ENCODE data around the gene SULT1A1. TPM values are rescaled to one million over a fixed set of nuclear protein-coding genes. Genes with fewer than 3 reads are reported as not detected.
"Not testable (repeated sequence)": the region's sequence is repeated elsewhere in the genome, so short reads cannot be mapped to it uniquely, and the experiment has no call there.

SULT1A1 gene
- total RNA-seq, 2 donors from 2014 or later = 8.2 to 15.6 TPM

DNA sequence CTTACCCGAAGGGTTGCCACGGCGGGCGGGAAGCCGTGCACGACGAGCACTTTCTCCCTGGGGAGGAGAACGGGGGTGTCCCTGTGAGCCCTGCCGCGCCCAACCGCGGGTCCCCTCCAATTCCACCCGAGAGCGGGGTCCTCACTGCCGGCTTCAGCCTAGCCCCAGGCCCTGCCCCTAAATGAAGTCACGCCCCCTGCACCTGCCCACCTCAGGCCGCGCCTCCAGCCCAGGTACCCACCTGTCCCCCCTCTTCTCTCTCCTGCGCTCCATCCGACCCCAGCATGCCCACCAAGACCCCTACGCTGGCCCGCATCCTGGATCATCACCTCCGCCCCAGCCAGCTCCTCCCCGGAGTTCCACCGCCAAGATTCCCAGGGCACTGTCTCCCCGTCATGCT lies 4.1 kb upstream of the SULT1A1 start:
- not testable (repeated sequence) for DNase-seq (ENCODE audit: low spot score in 2 of 2); H3K36me3 Mint-ChIP-seq; H3K27ac Mint-ChIP-seq; H3K9me3 Mint-ChIP-seq
- ATAC-seq = peak in 1 of 2 donors; percentile 5

DNA sequence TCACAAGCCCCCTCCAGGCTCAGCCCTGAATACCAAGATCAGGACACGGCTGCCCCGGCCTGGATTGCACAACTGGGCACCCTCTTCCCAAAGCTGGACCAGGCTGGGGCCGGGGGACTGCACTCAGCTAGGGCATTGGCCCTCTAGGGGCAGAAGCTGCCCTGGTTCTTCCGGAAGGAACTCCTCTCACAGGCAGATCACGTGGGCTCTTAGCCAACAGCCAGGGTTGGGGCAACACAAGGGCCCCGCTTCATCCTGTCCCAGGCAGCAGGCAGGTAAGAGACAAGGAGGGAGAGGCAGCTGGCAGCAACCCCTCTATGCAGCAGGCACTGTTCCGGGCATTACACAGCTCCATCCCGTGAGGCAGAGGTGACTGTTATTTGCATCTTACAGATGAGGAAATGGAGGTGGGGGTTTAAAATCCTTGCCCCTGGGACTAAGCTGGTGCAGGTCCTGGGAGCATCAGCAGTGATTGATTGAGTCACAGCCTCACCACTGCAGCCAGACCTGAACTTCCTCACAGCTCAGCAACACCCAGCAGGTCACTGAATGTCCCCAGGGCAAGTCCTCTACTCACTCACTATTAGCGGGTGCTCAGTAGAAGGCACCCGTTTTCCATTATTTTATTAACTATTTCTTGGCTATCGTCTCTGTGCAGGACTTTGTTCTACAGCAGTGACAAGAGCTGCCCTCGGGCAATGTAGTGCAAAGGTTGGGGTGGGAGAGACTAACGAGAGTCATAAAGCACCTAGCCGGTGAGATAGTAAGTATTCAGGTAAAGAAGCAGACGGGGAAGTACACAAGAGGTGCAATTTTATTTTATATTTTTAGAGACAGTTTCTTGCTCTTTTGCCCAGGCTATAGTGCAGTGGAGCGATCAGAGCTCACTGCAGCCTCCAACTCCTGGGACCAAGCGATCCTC lies 2.8 kb upstream of the SULT1A1 start:
- H3K36me3 Mint-ChIP-seq; H3K27ac Mint-ChIP-seq; DNase-seq (ENCODE audit: low spot score in 2 of 2); H3K9me3 Mint-ChIP-seq: not testable (repeated sequence)
- ATAC-seq = peak; percentile 89 to 91

DNA sequence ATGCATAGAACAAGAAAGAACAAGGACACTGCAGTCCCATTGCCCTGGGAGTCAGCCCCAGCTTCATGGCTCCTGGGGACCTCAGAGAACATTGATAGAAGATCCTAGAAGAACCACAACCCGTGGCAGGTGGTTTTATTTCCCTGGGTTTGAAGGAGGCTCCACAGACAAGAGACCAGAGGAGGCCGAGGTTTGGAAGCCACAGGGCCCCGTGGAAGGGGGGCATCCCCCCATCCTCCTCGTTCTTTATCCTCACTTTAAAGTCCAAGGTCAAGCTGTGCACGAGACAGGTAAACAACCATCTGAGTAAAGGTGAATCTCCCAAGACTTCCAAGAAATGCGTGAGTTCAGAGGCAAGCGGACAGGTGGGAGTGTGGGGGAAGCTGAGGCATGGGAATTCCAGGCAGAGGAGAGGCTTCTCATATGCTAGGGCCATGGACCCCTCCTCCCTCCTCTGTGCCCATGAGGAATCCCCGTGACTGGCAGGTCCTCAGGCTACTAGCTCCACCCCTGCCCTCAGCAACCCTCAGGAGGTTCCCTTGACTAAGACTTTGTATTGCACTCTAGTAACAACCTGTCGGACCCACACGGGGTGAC lies 849 bp upstream of the SULT1A1 start:
- H3K27ac Mint-ChIP-seq = peak overlapping the region; percentile 20 to 87
- ATAC-seq = no peak
- H3K36me3 Mint-ChIP-seq = no peaks in the 10 kb centered on the region
- H3K9me3 Mint-ChIP-seq = no peaks in the 10 kb centered on the region
- no peak for DNase-seq (ENCODE audit: low spot score in 2 of 2)

DNA sequence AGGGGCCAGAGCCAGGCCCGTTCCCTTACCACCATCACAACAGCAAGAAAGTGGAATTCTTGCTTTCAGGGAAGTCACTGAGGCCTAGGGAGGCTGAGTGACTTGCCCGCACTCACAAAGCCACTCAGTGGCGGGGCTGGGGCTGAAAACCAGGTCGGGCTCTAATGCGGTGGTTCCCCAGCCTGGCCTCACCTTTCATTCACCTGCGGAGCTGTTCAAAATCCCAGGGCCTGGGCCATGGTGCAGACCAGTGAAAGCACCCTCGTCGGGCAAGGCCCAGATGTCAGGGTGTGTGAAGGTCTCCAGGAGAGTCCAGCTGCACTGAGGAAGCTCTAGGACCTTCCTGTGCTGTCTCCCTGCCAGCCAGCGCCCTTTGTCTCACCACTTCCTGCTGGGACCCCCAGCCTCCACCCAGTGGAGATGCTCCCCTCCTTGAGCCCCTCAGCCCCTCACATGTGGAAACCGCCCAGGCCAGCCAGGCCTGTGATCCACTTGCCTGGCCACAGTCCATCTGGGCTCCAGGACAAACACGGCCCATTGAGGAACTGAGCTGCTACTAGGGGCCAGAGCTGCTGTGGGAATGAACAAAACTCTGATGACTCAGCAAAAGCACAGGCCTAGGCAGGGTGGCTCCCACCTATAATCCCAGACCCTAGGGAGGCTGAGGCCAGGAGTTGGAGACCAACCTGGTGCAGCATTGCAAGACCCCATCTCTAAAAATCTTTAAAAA lies 812 bp downstream of the SULT1A1 start:
- not testable (repeated sequence) for H3K9me3 Mint-ChIP-seq; ATAC-seq; DNase-seq (ENCODE audit: low spot score in 2 of 2); H3K36me3 Mint-ChIP-seq
- H3K27ac Mint-ChIP-seq = peak overlapping the region; percentile 20 to 69

DNA sequence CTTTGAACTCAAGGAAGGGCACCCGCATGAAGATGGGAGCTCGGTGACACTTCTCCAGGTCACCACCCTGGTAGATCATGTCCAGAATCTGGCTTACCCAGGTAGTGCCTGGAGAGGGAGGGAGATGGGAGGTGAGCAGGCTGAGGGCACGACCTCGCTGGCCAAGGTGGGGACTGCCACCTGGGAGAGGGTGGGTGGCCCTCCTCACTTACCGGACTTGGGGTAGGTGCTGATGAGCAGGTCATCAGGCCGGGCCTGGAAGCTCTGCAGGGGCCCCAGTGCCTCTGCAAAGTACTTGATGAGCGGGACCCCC lies 1.4 kb downstream of the SULT1A1 start:
- not testable (repeated sequence) for DNase-seq (ENCODE audit: low spot score in 2 of 2); H3K36me3 Mint-ChIP-seq; H3K9me3 Mint-ChIP-seq; H3K27ac Mint-ChIP-seq; ATAC-seq

DNA sequence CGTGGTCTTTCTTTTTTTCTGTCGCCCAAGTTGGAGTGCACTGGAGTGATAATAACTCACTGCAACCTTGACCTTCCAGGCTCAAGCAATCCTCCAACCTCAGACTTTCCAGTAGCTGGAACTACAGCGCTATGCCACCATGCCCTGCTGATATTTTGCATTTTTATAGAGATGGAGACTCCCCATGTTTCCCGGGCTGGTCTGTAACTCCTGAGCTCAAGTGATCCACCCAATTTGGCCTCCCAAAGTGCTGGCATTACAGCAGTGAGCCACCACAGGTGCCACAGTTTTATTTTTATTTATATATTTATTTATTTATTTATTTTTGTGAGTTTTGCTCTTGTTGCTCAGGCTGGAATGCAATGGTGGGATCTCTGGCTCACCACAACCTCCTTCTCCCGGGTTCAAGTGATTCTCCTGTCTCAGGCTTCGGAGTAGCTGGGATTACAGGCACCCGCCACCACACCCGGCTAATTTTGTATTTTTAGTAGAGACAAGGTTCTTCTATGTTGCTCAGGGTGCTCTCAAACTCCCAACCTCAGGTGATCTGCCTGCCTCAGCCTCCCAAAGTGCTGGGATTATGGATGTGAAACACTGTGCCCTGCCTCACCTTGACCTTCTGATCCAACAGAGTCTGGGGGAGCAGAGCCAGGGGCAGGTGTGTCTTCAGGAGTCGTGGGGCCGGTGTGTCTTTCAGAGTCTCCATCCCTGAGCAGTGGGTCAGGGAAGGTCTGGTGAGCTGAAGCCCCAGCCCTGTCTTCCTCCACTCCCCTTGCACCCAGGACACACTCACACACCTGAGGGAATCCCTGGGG lies 2.0 kb downstream of the SULT1A1 start:
- not testable (repeated sequence) for H3K9me3 Mint-ChIP-seq; H3K36me3 Mint-ChIP-seq; H3K27ac Mint-ChIP-seq; DNase-seq (ENCODE audit: low spot score in 2 of 2); ATAC-seq

DNA sequence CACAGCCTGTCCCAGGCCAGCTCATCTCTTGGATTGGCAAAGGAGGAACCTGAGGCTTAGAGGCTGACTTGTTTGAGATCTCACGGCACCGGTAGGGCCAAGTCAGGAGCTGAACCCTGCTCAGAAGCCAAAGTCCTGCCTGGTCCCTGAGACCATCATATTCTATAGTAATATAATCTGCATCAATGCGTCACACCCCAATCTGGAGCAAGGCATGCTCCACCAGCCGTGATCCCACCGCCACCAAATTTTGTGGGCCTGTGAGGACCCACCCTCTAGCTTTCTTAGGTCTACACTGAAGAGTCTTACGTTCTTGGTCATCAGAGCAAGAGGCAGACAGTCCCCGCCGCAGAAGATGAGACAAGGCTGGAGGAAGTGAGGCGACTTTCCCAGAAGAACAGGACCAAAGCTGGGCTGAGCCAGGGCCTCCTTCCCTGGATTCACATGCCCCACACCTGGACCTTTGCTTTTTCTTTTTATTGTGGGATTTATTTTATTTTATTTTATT lies 2.7 kb downstream of the SULT1A1 start:
- ATAC-seq = no peak
- DNase-seq (ENCODE audit: low spot score in 2 of 2) = no peak
- H3K27ac Mint-ChIP-seq = no peak overlapping the region

DNA sequence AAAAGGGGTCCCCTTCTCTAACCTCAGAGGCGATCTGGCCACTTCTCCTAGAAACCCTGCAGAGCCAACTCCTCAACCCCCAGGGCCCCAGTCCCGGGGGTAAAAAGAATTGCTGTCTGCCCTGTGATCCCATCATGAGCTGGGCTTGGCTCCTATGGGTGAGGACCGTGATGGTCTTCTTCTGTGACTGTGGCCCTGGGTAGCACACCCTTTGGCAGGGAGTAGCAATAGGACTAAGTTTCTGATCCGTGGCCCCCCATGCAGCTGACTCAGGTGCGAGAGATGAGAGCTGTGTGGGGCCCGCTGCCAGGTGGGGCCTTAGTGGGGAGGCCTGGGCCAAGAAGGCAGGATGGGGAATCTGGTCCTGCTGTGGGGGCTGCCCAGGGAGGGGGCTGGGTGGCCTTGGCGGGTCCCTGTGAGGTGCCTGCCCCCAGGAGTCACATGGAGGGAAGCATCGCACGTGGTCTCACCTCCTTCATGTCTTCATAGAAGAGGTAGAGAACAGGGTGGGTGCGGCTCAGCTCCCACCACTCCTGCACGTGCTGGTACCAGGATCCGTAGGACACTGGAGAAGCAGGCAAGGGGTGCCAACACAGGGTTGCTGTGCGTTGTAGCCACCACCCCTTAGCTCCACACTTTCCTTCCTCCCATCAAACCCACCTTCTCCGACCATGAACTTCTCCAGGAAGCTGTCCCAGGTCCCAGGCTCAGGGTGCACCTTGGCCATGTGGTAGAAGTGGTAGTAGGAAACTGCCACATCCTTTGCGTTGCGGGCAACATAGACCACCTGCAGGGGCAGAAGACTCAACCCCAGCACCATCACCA lies 3.3 kb downstream of the SULT1A1 start:
- no peak for ATAC-seq
- H3K27ac Mint-ChIP-seq = no peak overlapping the region
- H3K36me3 Mint-ChIP-seq = no peaks in the 10 kb centered on the region
- H3K9me3 Mint-ChIP-seq = no peaks in the 10 kb centered on the region
- DNase-seq (ENCODE audit: low spot score in 2 of 2) = no peak

More for the DNA sequence above, 2.7 kb downstream of the SULT1A1 start:
- Mint-ChIP-seq H3K36me3 (no peaks in the 10 kb centered on the region), H3K9me3 (no peaks in the 10 kb centered on the region)

DNA sequence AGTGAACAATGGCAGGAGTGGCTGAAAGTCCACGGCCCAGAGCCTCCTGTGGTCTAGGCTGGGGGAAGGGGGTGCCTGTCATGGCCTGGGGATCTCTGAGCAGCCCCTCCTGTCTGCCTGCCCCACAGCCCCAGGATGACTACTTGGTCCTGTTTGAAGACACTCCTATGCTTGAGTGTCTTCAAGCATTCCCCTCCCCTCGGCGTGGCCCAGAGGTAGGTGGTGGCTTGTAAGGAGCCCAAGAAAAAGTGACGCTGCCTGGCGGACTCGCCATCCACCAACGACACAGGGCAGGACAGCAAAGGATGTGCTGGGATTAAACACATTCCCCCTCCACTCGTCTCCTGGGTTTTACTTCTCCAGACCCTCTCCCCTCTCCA lies 5.7 kb downstream of the SULT1A1 start:
- H3K27ac Mint-ChIP-seq = peak overlapping the region in 1 of 2 donors; percentile 7

DNA sequence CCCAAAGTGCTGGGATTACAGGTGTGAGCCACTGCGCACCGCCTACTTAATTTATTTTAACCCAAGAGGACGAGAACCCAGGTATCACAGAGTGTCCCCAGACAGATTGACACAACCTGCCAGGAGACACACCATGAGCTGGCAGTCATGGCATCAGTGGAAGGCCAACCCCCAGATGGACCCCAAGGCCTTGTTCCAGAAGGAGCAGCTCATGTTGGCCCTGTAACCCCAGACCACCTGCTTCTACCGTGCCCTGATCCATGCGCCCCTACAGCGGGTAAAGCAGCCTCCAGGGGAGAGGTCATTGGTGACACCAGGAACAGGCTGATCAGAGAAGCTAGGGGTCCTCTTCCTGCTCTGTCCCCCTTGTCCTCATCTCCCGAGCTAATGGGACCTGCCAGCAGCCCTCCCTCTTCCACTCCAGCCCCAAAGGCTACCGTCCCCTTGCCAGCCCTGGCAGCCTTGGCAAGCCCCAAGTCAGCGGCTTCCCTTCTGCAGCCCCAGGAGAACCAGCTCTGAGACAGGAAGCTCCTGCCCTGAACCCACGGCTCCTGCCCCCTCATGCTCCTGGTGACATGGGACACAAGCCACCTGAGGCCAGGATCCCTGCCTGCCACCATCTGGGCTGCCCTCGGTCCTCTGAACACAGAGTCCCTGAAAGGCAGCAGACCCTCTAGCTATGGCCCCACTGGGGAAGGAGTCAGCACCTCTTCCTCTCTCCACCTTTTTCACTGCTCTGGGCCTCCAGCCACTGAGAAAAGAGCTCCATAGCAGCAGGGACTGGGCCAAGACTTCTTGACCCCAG lies 6.3 kb downstream of the SULT1A1 start:
- H3K36me3 Mint-ChIP-seq = no peaks in the 10 kb centered on the region
- no peaks in the 10 kb centered on the region for H3K9me3 Mint-ChIP-seq
- DNase-seq (ENCODE audit: low spot score in 2 of 2) (no peak), ATAC-seq (no peak)
- peak overlapping the region in 1 of 2 donors; percentile 7 for H3K27ac Mint-ChIP-seq

More for the DNA sequence above, 5.7 kb downstream of the SULT1A1 start:
- no peak for ATAC-seq
- Mint-ChIP-seq H3K36me3 (no peaks in the 10 kb centered on the region), H3K9me3 (no peaks in the 10 kb centered on the region)
- no peak for DNase-seq (ENCODE audit: low spot score in 2 of 2)

DNA sequence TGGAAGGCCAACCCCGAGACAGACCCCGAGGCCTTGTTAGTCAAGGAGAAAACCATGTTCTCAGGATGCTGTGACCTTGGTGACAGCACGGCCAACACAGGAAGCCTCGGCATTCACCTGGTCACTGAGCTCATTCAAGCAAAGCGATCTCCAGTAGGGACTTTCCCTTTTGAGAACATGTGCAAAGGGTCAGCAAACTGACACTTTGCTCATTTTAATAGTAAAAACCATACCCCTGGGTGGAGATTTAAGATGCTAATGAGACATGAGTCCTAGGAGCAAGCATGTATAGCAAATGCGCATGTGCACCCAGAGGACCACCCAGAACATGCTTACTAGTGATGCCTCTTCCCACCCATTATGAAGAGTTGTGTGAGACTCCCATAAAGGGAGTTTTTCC lies 7.3 kb downstream of the SULT1A1 start:
- Mint-ChIP-seq H3K9me3 (no peaks in the 10 kb centered on the region), H3K27ac (no peak overlapping the region), H3K36me3 (no peaks in the 10 kb centered on the region)
- ATAC-seq (no peak), DNase-seq (ENCODE audit: low spot score in 2 of 2) (no peak)

DNA sequence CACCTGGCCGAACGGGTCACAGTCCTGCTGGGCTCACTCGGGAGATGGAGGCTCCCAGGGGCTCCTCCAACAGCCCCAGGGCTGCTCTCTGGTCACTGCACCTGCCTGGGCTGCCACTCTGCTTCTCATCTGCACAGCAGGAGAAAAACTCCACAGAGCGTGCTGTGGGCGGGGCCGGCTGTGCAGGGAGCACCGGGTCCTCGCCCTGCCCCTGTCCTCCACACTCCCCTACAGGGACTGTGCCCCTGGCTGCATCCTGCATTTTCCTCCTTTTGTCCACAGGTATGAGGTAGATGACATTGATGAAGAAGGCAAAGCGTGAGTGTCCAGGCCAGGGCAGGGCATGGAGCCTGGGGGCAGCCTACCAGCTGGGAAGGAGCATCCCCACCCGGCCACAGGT lies 7.8 kb downstream of the SULT1A1 start:
- H3K36me3 Mint-ChIP-seq; H3K9me3 Mint-ChIP-seq; DNase-seq (ENCODE audit: low spot score in 2 of 2); ATAC-seq; H3K27ac Mint-ChIP-seq: not testable (repeated sequence)

DNA sequence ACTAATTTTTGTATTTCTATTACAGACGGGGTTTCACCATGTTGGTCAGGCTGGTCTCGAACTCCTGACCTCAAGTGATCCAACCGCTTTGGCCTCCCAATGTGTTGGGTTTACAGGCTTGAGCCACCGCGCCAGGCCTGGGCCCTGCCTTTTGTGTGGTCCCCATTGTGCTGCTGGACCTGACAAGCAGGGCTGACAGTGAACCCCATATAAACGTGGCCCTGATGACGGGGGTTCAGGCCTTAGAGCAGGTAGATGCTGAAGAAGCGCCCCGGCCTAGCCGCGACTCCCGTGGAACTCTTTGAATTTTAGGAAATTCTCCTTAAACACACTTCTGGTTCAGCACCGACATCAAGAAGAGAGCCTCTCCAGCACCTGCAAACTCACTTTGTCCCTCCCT lies 8.3 kb downstream of the SULT1A1 start:
- H3K9me3 Mint-ChIP-seq; H3K36me3 Mint-ChIP-seq; DNase-seq (ENCODE audit: low spot score in 2 of 2); ATAC-seq: not testable (repeated sequence)
- H3K27ac Mint-ChIP-seq = peak overlapping the region in 1 of 2 donors; percentile 29

DNA sequence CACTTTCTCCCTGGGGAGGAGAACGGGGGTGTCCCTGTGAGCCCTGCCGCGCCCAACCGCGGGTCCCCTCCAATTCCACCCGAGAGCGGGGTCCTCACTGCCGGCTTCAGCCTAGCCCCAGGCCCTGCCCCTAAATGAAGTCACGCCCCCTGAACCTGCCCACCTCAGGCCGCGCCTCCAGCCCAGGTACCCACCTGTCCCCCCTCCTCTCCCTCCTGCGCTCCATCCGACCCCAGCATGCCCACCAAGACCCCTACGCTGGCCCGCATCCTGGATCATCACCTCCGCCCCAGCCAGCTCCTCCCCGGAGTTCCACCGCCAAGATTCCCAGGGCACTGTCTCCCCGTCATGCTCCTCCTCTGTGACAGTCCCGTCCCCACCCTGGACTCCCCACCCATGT lies 8.9 kb downstream of the SULT1A1 start:
- not testable (repeated sequence) for H3K9me3 Mint-ChIP-seq; H3K36me3 Mint-ChIP-seq; H3K27ac Mint-ChIP-seq; DNase-seq (ENCODE audit: low spot score in 2 of 2); ATAC-seq
